ENCODE results near the gene DISC1. TPM values are rescaled to one million over a fixed set of nuclear protein-coding genes. Genes with fewer than 3 reads are reported as not detected.

The DISC1 gene
- total RNA-seq, 1 experiment from 2014 or later: 1.8 TPM

DNA sequence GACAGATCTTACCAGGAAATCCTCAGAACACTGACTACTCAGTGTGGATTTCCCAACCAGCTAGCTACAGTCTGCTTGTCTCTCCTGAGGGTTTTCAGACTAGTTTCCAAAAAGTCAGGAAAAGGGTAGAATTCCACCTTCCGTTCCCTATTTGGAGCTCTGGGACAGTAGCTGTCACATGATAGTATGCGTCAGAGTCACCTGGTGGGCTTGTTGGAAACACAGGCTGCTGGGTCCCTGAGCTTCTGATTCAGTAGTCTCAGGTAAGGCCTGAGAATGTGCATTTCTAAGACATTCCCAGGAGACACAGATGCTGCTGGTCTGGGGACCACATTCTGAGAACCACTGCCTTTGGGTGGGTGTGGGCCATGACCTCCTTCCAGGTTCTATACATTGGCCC, 272.5 kb downstream of the DISC1 start (continued):
- no peak for TF ChIP-seq TCF7L2 (IDR thresholded peaks at IDR 0.05; ENCODE audit: borderline replicate concordance, extremely low read depth, insufficient read depth, insufficient read length)
- no peak for TF ChIP-seq EZH2phosphoT487 (IDR thresholded peaks at IDR 0.05; ENCODE audit: borderline replicate concordance)

DNA sequence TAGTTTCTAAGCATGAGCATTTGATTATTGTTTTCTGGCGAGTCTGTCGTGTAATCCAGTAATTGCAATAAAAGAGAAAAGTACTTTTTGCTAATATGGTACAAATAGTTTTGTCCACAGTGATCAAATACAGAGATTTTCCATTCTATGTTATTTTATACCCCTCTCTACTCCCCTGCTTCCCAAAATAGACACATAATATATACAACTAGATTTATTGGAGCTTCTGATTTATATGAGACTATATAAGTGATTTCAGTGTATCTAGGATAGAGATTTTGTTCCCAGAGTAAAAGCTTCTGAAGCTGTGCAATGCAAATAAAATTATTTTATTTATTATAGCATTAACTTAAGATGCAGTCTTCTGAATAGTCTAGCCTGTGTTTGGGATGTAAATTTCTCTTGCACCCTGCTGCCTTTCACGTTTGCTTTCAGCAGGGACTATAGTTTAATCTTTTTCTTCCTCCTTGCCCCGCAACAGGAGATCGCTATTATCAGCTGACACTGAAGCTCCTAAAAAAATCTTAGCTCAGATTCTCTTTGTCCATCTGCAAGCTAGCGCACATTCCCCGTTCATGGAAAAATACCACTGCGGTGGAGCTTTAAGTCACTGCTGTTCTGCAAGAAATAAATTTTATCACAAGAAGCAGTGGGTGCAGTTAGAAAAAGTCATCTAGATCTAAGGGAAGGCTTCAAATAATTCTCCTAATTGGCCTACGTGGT, 273.3 kb downstream of the DISC1 start:
- ChIA-PET RAD21 (ENCODE audit: low non-redundant PET in 1 of 2, low total read pairs in 2 of 2, uncharacterized antibody in 2 of 2, unreplicated experiment in 2 of 2) (no interaction called here), POLR2A (no interaction called here), CTCF (no interaction called here)
- no peaks in the 10 kb centered on the region for H3K9me3 ChIP-seq (ENCODE audit: control insufficient read depth in 1 of 2, insufficient read depth in 1 of 2, low read depth in 1 of 2, low read length in 2 of 2)
- H3K79me2 ChIP-seq (ENCODE audit: insufficient read depth, low read length): no peaks in the 10 kb centered on the region
- H3K9me2 ChIP-seq (ENCODE audit: insufficient read depth): no peaks in the 10 kb centered on the region
- ATAC-seq (no peak), DNase-seq (ENCODE audit: low read depth, low spot score) (no peak)
- no peak for TF ChIP-seq TCF7L2 (IDR thresholded peaks at IDR 0.05; ENCODE audit: borderline replicate concordance, extremely low read depth, insufficient read depth, insufficient read length)
- no peak for TF ChIP-seq FOSL1 (IDR thresholded peaks at IDR 0.05; ENCODE audit: low read depth)
- no peak for TF ChIP-seq JUND (IDR thresholded peaks at IDR 0.05)
- TF ChIP-seq CEBPB (IDR thresholded peaks at IDR 0.05; ENCODE audit: low read depth): no peak
- TF ChIP-seq ZNF274 (IDR thresholded peaks at IDR 0.05; ENCODE audit: low read depth, low read length): no peak
- no peak for TF ChIP-seq RAD21 (IDR thresholded peaks at IDR 0.05; ENCODE audit: low read depth)
- TF ChIP-seq YY1 (IDR thresholded peaks at IDR 0.05; ENCODE audit: extremely low read depth, insufficient replicate concordance, low read depth, low read length): no peak
- no peak for TF ChIP-seq CBX3 (IDR thresholded peaks at IDR 0.05; ENCODE audit: low read depth)
- TF ChIP-seq EZH2 (IDR thresholded peaks at IDR 0.05): no peak
- TF ChIP-seq, protein P1, sequence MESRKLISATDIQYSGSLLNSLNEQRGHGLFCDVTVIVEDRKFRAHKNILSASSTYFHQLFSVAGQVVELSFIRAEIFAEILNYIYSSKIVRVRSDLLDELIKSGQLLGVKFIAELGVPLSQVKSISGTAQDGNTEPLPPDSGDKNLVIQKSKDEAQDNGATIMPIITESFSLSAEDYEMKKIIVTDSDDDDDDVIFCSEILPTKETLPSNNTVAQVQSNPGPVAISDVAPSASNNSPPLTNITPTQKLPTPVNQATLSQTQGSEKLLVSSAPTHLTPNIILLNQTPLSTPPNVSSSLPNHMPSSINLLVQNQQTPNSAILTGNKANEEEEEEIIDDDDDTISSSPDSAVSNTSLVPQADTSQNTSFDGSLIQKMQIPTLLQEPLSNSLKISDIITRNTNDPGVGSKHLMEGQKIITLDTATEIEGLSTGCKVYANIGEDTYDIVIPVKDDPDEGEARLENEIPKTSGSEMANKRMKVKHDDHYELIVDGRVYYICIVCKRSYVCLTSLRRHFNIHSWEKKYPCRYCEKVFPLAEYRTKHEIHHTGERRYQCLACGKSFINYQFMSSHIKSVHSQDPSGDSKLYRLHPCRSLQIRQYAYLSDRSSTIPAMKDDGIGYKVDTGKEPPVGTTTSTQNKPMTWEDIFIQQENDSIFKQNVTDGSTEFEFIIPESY (IDR thresholded peaks at IDR 0.05; ENCODE audit: extremely low read depth, insufficient replicate concordance, low read length): no peak
- no peak for TF ChIP-seq SIN3A (IDR thresholded peaks at IDR 0.05; ENCODE audit: low read depth)
- TF ChIP-seq, protein P2, sequence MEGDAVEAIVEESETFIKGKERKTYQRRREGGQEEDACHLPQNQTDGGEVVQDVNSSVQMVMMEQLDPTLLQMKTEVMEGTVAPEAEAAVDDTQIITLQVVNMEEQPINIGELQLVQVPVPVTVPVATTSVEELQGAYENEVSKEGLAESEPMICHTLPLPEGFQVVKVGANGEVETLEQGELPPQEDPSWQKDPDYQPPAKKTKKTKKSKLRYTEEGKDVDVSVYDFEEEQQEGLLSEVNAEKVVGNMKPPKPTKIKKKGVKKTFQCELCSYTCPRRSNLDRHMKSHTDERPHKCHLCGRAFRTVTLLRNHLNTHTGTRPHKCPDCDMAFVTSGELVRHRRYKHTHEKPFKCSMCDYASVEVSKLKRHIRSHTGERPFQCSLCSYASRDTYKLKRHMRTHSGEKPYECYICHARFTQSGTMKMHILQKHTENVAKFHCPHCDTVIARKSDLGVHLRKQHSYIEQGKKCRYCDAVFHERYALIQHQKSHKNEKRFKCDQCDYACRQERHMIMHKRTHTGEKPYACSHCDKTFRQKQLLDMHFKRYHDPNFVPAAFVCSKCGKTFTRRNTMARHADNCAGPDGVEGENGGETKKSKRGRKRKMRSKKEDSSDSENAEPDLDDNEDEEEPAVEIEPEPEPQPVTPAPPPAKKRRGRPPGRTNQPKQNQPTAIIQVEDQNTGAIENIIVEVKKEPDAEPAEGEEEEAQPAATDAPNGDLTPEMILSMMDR (IDR thresholded peaks at IDR 0.05 in 2 of 3, conservative IDR thresholded peaks at IDR 0.05 in 1 of 3; ENCODE audit: borderline replicate concordance in 1 of 3, insufficient read depth in 1 of 3, low read depth in 2 of 3, low read length in 2 of 3): no peak
- TF ChIP-seq POLR2AphosphoS5 (IDR thresholded peaks at IDR 0.05; ENCODE audit: low read depth, low read length): no peak
- TF ChIP-seq, protein P3, sequence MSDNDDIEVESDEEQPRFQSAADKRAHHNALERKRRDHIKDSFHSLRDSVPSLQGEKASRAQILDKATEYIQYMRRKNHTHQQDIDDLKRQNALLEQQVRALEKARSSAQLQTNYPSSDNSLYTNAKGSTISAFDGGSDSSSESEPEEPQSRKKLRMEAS (IDR thresholded peaks at IDR 0.05): no peak
- TF ChIP-seq, protein P4, sequence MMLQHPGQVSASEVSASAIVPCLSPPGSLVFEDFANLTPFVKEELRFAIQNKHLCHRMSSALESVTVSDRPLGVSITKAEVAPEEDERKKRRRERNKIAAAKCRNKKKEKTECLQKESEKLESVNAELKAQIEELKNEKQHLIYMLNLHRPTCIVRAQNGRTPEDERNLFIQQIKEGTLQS (IDR thresholded peaks at IDR 0.05): no peak
- no peak overlapping the region for H3K9ac ChIP-seq (ENCODE audit: low read length)
- no peaks in the 10 kb centered on the region for H3K4me1 ChIP-seq (ENCODE audit: control insufficient read depth in 1 of 2, insufficient read depth in 2 of 2, low read length in 2 of 2)
- no peak overlapping the region for H3K4me2 ChIP-seq (ENCODE audit: low read length)
- no peaks in the 10 kb centered on the region for H3K36me3 ChIP-seq (ENCODE audit: control insufficient read depth in 1 of 2, insufficient read depth in 2 of 2, low read length in 2 of 2)
- H4K20me1 ChIP-seq (ENCODE audit: insufficient read depth): no peaks in the 10 kb centered on the region
- no peaks in the 10 kb centered on the region for H3K27me3 ChIP-seq (ENCODE audit: insufficient read depth, low read length)
- intact Hi-C loops (cut with micrococcal nuclease): no loop called here
- no peak overlapping the region for H2AFZ ChIP-seq (ENCODE audit: low read depth, low read length, poor library complexity, severe bottlenecking)
- H3K27ac ChIP-seq (ENCODE audit: low read depth, low read length): no peak overlapping the region
- H3K4me3 ChIP-seq (replicated peaks in 1 of 2; ENCODE audit: low read depth in 1 of 2, low read length in 2 of 2): no peak overlapping the region
- no TSS peak for BruUV-seq (replicated peaks)
